Thoracic aorta (tissue), 2 donors: ENCODE measurements around the gene LIX1. TPM values are rescaled to one million over a fixed set of nuclear protein-coding genes. Genes with fewer than 3 reads are reported as not detected.
A peak's percentile ranks its signal among the peaks of the same experiment; 100 is the strongest.

Source experiments
- ATAC-seq: fragments of 150-250 bp; one replicate; pipeline ENCODE4 v1.8.0; 2017; ENCODE audit warnings: low read depth; ENCODE audit not compliant: insufficient number of reproducible peaks, low FRiP score
- DNase-seq: peaks from one replicate; pipeline ENCODE4 v3.0.0-alpha.2; 2020; ENCODE audit warnings: low spot score
- H3K27ac ChIP-seq, 2 donors: fragments of 200-600 bp; sonication (generic); 1 replicate in 1 of 2; 2 replicates in 1 of 2; pipeline ENCODE4 v1.5.1; 2016; ENCODE audit warnings: mild to moderate bottlenecking in 2 of 2, moderate library complexity in 2 of 2
- H3K27me3 ChIP-seq: fragments of 200-600 bp; sonication (generic); replicated peaks from 2 replicates; pipeline ENCODE4 v1.6.0; 2016; ENCODE audit warnings: mild to moderate bottlenecking; ENCODE audit not compliant: insufficient read depth
- H3K36me3 ChIP-seq: fragments of 200-600 bp; sonication (generic); one replicate; pipeline ENCODE4 v1.5.1; 2016
- H3K4me1 ChIP-seq, 2 donors: fragments of 200-600 bp; sonication (generic); 1 replicate in 1 of 2; 2 replicates in 1 of 2; pipeline versions ENCODE4 v1.5.1 to v1.6.0; 2016; ENCODE audit warnings: low read depth in 2 of 2, mild to moderate bottlenecking in 1 of 2; ENCODE audit not compliant: control insufficient read depth in 1 of 2
- H3K4me3 ChIP-seq: fragments of 200-600 bp; sonication (generic); 2 replicates; pipeline ENCODE4 v1.5.1; 2016; ENCODE audit warnings: mild to moderate bottlenecking
- H3K9me3 ChIP-seq: fragments of 200-600 bp; sonication (generic); 2 replicates; pipeline ENCODE4 v1.5.1; 2016
- total RNA-seq, 2 donors: library from RNA; depleted of rRNA; stranded (reverse); fragments of >200 nt; gene quantifications; one replicate each; pipeline versions ENCODE4 v1.1.0 to v1.2.3, GENCODE V29; 2016
- TF ChIP-seq, protein P1 (sequence below): fragments of 200-600 bp; sonication (generic); IDR thresholded peaks from one replicate; pipeline ENCODE4 v1.5.1; 2019; ENCODE audit warnings: antibody characterized with exemption

LIX1 gene
- total RNA-seq, 2 donors from 2014 or later = not detected

DNA sequence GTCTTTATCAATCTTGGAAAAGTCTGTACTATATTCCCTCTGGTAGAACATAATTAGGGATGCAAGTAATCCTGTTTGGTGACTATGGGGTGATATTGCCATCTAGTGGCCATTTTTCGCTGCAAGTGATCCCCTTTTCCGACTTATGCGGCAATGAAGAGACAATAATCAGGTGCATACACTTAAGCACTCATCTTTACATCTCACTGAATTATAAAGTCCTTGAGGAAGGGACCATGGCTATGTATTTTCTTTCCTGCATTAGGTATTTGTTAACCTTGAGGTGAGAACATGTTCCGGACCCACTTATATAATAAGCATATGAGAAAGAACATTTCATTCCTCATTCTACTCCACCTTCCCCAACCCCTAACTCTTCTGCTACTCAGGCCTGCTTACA lies 19.6 kb upstream of the LIX1 start:
- Histone ChIP-seq H3K27ac (no peak overlapping the region), H3K36me3 (peaks cover 16% of the 10 kb centered on the region), H3K4me3 (no peak overlapping the region), H3K4me1 (no peaks in the 10 kb centered on the region), H3K9me3 (peaks cover 10% of the 10 kb centered on the region), H3K27me3 (no peaks in the 10 kb centered on the region)
- TF ChIP-seq, protein P1, sequence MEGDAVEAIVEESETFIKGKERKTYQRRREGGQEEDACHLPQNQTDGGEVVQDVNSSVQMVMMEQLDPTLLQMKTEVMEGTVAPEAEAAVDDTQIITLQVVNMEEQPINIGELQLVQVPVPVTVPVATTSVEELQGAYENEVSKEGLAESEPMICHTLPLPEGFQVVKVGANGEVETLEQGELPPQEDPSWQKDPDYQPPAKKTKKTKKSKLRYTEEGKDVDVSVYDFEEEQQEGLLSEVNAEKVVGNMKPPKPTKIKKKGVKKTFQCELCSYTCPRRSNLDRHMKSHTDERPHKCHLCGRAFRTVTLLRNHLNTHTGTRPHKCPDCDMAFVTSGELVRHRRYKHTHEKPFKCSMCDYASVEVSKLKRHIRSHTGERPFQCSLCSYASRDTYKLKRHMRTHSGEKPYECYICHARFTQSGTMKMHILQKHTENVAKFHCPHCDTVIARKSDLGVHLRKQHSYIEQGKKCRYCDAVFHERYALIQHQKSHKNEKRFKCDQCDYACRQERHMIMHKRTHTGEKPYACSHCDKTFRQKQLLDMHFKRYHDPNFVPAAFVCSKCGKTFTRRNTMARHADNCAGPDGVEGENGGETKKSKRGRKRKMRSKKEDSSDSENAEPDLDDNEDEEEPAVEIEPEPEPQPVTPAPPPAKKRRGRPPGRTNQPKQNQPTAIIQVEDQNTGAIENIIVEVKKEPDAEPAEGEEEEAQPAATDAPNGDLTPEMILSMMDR = peak; percentile 78
- no peak for ATAC-seq
- no peak for DNase-seq

DNA sequence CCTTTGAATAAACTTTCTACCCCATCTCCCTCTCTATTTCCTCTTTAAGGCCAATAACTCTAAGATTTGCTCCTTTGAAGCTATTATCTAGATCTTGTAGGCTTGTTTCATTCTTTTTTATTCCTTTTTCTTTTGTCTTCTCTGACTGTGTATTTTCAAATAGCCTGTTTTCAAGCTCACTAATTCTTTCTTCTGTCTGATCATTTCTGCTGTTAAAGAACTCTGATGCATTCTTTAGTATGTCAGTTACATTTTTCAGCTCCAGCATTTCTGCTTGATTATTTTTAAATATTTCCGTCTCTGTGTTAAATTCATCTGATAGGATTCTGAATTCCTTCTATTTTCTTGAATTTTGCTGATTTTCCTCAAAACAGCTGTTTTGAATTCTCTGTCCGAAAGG lies 15.3 kb upstream of the LIX1 start:
- ATAC-seq = no peak
- Histone ChIP-seq H3K9me3 (peaks cover 13% of the 10 kb centered on the region), H3K27me3 (no peaks in the 10 kb centered on the region), H3K36me3 (peaks cover 8% of the 10 kb centered on the region), H3K27ac (no peak overlapping the region), H3K4me1 (no peaks in the 10 kb centered on the region), H3K4me3 (no peak overlapping the region)
- TF ChIP-seq, protein P1 = no peak
- DNase-seq = no peak

DNA sequence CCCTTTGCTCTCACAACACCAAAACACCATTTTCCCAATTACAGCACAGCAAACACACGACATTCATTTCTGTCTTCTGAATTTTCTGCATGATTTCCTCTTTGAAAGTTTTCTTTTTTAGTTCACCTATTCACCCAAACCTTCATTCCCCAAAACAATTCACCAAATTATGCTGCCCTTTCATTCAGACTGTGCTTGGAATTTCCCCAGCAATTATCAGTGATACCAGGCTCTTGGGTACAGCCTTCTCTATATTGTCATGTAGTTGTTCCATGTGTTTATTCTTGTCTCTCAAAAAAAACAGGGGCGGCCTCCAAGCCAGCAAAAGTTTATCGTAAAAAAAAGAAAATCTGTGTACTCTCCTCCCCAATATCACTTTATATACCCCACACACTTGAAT lies 9.0 kb upstream of the LIX1 start:
- TF ChIP-seq, protein P1 = no peak
- no peak for ATAC-seq
- Histone ChIP-seq H3K27me3 (no peaks in the 10 kb centered on the region), H3K9me3 (no peaks in the 10 kb centered on the region), H3K4me3 (no peak overlapping the region), H3K27ac (no peak overlapping the region), H3K4me1 (no peaks in the 10 kb centered on the region), H3K36me3 (no peaks in the 10 kb centered on the region)
- DNase-seq = no peak

DNA sequence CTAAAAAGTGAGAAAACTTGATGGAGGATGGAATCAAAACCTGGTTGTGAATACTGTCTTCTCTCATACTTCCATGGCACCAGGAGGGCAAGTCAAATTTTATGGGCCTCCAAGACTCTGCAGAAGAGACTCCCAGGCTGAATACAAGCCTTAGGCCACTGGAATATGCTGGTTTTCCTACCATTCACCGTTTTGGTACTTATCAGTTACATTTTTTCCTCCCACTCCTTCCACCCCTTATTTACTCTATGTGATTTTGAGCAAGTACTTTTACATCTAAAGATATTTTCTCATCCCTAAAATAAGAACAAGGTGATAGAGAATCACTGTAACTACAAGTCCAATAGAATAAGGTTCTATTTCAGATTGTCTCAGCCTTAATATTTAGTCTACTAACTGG lies 8.0 kb upstream of the LIX1 start:
- no peak overlapping the region for H3K27ac ChIP-seq
- H3K4me3 ChIP-seq = no peak overlapping the region
- no peaks in the 10 kb centered on the region for H3K36me3 ChIP-seq
- H3K9me3 ChIP-seq = no peaks in the 10 kb centered on the region
- no peaks in the 10 kb centered on the region for H3K27me3 ChIP-seq
- TF ChIP-seq, protein P1 = no peak
- ATAC-seq (no peak), DNase-seq (no peak)
- H3K4me1 ChIP-seq = no peaks in the 10 kb centered on the region

DNA sequence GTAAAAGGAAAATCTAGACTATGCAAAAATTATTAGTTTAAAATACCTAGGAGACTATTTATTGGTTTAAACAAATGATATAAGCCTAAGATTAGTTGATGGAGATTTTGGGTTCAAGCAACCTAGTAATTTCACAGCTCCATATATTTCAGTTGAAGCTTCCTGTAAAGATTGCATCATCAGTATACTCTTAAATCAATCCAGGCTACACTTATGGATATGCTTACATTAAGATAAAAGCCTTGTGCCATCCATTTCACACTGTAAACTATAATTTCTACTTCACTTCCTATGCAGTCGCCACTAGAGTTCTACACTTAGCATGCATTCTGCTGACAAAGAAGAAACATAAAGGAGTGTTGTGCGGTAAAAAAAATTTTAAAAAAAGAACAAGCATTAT lies 7.3 kb upstream of the LIX1 start:
- no peaks in the 10 kb centered on the region for H3K36me3 ChIP-seq
- DNase-seq (no peak), ATAC-seq (no peak)
- no peaks in the 10 kb centered on the region for H3K4me1 ChIP-seq
- H3K4me3 ChIP-seq = no peak overlapping the region
- H3K9me3 ChIP-seq = no peaks in the 10 kb centered on the region
- TF ChIP-seq, protein P1 = no peak
- no peak overlapping the region for H3K27ac ChIP-seq
- no peaks in the 10 kb centered on the region for H3K27me3 ChIP-seq
